ENCODE data around the gene CDKN2D.

DNA sequence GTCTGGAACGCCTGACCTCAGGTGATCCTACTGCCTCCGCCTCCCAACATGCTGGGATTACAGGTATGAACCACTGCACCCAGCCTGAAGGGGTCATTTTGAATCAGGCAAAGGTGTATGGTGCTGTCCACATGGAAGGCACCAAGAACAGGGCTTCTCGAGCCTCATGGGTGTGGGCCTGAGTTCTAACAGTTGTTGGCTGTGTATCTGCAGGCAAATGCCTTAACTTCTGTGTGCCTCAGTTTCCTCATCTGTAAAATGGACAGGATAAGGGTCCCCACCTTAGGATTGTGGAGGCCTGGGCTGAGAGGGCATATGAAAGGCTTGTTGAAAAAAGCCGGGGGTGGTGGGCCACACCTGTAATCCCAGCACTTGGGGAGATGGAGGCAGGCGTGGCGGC is 9.2 kb upstream of the CDKN2D start:
- TF ChIP-seq, protein P1, sequence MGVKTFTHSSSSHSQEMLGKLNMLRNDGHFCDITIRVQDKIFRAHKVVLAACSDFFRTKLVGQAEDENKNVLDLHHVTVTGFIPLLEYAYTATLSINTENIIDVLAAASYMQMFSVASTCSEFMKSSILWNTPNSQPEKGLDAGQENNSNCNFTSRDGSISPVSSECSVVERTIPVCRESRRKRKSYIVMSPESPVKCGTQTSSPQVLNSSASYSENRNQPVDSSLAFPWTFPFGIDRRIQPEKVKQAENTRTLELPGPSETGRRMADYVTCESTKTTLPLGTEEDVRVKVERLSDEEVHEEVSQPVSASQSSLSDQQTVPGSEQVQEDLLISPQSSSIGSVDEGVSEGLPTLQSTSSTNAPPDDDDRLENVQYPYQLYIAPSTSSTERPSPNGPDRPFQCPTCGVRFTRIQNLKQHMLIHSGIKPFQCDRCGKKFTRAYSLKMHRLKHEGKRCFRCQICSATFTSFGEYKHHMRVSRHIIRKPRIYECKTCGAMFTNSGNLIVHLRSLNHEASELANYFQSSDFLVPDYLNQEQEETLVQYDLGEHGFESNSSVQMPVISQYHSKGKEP (CRISPR knock-in tag; IDR thresholded peaks at IDR 0.05) = no peak
- TF ChIP-seq ZSCAN20 (CRISPR knock-in tag; IDR thresholded peaks at IDR 0.05; ENCODE audit: borderline replicate concordance) = no peak
- TF ChIP-seq ATF1 (CRISPR knock-in tag; IDR thresholded peaks at IDR 0.05) = no peak
- TF ChIP-seq POLR2A (IDR thresholded peaks at IDR 0.05; ENCODE audit: insufficient read depth in 1 of 2, low read depth in 2 of 2, low read length in 2 of 2) = no peak
- TF ChIP-seq, protein P2, sequence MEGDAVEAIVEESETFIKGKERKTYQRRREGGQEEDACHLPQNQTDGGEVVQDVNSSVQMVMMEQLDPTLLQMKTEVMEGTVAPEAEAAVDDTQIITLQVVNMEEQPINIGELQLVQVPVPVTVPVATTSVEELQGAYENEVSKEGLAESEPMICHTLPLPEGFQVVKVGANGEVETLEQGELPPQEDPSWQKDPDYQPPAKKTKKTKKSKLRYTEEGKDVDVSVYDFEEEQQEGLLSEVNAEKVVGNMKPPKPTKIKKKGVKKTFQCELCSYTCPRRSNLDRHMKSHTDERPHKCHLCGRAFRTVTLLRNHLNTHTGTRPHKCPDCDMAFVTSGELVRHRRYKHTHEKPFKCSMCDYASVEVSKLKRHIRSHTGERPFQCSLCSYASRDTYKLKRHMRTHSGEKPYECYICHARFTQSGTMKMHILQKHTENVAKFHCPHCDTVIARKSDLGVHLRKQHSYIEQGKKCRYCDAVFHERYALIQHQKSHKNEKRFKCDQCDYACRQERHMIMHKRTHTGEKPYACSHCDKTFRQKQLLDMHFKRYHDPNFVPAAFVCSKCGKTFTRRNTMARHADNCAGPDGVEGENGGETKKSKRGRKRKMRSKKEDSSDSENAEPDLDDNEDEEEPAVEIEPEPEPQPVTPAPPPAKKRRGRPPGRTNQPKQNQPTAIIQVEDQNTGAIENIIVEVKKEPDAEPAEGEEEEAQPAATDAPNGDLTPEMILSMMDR (CRISPR knock-in tag; IDR thresholded peaks at IDR 0.05) = no peak
- TF ChIP-seq, protein P3, sequence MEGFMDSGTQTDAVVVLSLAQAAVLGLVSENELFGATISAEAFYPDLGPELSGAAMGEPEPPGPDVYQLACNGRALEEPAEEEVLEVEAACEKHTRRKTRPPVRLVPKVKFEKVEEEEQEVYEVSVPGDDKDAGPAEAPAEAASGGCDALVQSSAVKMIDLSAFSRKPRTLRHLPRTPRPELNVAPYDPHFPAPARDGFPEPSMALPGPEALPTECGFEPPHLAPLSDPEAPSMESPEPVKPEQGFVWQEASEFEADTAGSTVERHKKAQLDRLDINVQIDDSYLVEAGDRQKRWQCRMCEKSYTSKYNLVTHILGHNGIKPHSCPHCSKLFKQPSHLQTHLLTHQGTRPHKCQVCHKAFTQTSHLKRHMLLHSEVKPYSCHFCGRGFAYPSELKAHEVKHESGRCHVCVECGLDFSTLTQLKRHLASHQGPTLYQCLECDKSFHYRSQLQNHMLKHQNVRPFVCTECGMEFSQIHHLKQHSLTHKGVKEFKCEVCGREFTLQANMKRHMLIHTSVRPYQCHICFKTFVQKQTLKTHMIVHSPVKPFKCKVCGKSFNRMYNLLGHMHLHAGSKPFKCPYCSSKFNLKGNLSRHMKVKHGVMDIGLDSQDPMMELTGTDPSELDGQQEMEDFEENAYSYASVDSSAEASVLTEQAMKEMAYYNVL (CRISPR knock-in tag; IDR thresholded peaks at IDR 0.05; ENCODE audit: borderline replicate concordance) = no peak
- TF ChIP-seq EZH2 (conservative IDR thresholded peaks at IDR 0.05; ENCODE audit: low read depth, low read length) = no peak
- TF ChIP-seq, protein P4, sequence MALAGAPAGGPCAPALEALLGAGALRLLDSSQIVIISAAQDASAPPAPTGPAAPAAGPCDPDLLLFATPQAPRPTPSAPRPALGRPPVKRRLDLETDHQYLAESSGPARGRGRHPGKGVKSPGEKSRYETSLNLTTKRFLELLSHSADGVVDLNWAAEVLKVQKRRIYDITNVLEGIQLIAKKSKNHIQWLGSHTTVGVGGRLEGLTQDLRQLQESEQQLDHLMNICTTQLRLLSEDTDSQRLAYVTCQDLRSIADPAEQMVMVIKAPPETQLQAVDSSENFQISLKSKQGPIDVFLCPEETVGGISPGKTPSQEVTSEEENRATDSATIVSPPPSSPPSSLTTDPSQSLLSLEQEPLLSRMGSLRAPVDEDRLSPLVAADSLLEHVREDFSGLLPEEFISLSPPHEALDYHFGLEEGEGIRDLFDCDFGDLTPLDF (CRISPR knock-in tag; IDR thresholded peaks at IDR 0.05) = no peak
- no peak for TF ChIP-seq KLF16 (CRISPR knock-in tag; IDR thresholded peaks at IDR 0.05)
- TF ChIP-seq BCL6 (CRISPR knock-in tag; IDR thresholded peaks at IDR 0.05) = no peak

Measured in HepG2 (cell line).